H9 (cell line): ENCODE data around the gene GATD1. TPM values are rescaled to one million over a fixed set of nuclear protein-coding genes. Genes with fewer than 3 reads are reported as not detected.

Experiments used
- DNase-seq: peaks from one replicate; pipeline ENCODE4 v3.0.0-alpha.2; 2017
- H2AFZ ChIP-seq: one replicate; pipeline ENCODE4 v1.6.1; 2013; ENCODE audit warnings: mild to moderate bottlenecking, low read length, control low read depth, moderate library complexity
- H2AK5ac ChIP-seq: 2 replicates; pipeline ENCODE4 v1.6.1; 2013; ENCODE audit warnings: low read length, control low read depth, mixed read lengths; ENCODE audit not compliant: insufficient read length
- H2BK120ac ChIP-seq: one replicate; pipeline ENCODE4 v1.6.1; 2013; ENCODE audit warnings: low read depth, mild to moderate bottlenecking, low read length, control low read depth, inconsistent platforms; ENCODE audit not compliant: poor library complexity, severe bottlenecking
- H2BK12ac ChIP-seq: 2 replicates; pipeline ENCODE4 v1.6.1; 2013; ENCODE audit warnings: low read length, control low read depth, mixed read lengths, low read depth; ENCODE audit not compliant: insufficient read length
- H2BK15ac ChIP-seq: 2 replicates; pipeline ENCODE4 v1.6.1; 2013; ENCODE audit warnings: low read depth, low read length, control low read depth
- H2BK20ac ChIP-seq: one replicate; pipeline ENCODE4 v1.6.1; 2013; ENCODE audit warnings: low read depth, mild to moderate bottlenecking, low read length, control low read depth, inconsistent platforms; ENCODE audit not compliant: poor library complexity, severe bottlenecking
- H2BK5ac ChIP-seq: 2 replicates; pipeline ENCODE4 v1.6.1; 2013; ENCODE audit warnings: low read length, control low read depth, mixed read lengths; ENCODE audit not compliant: insufficient read length
- H3K14ac ChIP-seq: 2 replicates; pipeline ENCODE4 v1.6.1; 2013; ENCODE audit warnings: low read length, control low read depth; ENCODE audit not compliant: insufficient read depth
- H3K18ac ChIP-seq: 2 replicates; pipeline ENCODE4 v1.6.1; 2013; ENCODE audit warnings: low read depth, mild to moderate bottlenecking, mixed read lengths, low read length, control low read depth; ENCODE audit not compliant: insufficient read length
- H3K23ac ChIP-seq: 2 replicates; pipeline ENCODE4 v1.6.1; 2013; ENCODE audit warnings: low read length, control low read depth, mixed read lengths, low read depth; ENCODE audit not compliant: insufficient read length
- H3K23me2 ChIP-seq: 2 replicates; pipeline ENCODE4 v1.6.1; 2013; ENCODE audit warnings: low read depth, mild to moderate bottlenecking, mixed read lengths, low read length, control low read depth; ENCODE audit not compliant: insufficient read length, poor library complexity, severe bottlenecking
- H3K27ac ChIP-seq: 2 replicates; pipeline ENCODE4 v1.5.1; 2013; ENCODE audit warnings: low read length, control low read depth, mixed read lengths, low read depth; ENCODE audit not compliant: insufficient read length
- H3K27me3 ChIP-seq: 2 replicates; pipeline ENCODE4 v1.6.1; 2013; ENCODE audit warnings: low read length, control low read depth, inconsistent platforms; ENCODE audit not compliant: insufficient read depth
- H3K4ac ChIP-seq: 2 replicates; pipeline ENCODE4 v1.6.1; 2013; ENCODE audit warnings: low read depth, mild to moderate bottlenecking, control low read depth, inconsistent platforms, low read length, moderate library complexity
- H3K4me1 ChIP-seq: 2 replicates; pipeline ENCODE4 v1.6.1; 2013; ENCODE audit warnings: low read length, control low read depth, inconsistent platforms; ENCODE audit not compliant: insufficient read depth
- H3K4me2 ChIP-seq: 2 replicates; pipeline ENCODE4 v1.6.1; 2013; ENCODE audit warnings: low read length, control low read depth, mixed read lengths; ENCODE audit not compliant: insufficient read length, insufficient read depth
- H3K56ac ChIP-seq: 2 replicates; pipeline ENCODE4 v1.6.1; 2013; ENCODE audit warnings: low read depth, mild to moderate bottlenecking, mixed read lengths, low read length, control low read depth; ENCODE audit not compliant: insufficient read length
- H3K79me1 ChIP-seq: 2 replicates; pipeline ENCODE4 v1.6.1; 2013; ENCODE audit warnings: low read depth, mild to moderate bottlenecking, moderate library complexity, low read length, control low read depth, inconsistent platforms; ENCODE audit not compliant: insufficient read depth, poor library complexity, severe bottlenecking
- H3K79me2 ChIP-seq: 2 replicates; pipeline ENCODE4 v1.6.1; 2013; ENCODE audit warnings: low read length, control low read depth, inconsistent platforms; ENCODE audit not compliant: insufficient read depth
- H3K9ac ChIP-seq: 2 replicates; pipeline ENCODE4 v1.6.1; 2013; ENCODE audit warnings: low read length, control low read depth, mixed read lengths; ENCODE audit not compliant: insufficient read length; ENCODE audit errors: extremely low read depth
- H3K9me3 ChIP-seq: one replicate; pipeline ENCODE4 v1.6.1; 2013; ENCODE audit warnings: low read depth, low read length, inconsistent platforms; ENCODE audit not compliant: control insufficient read depth
- H3T11ph ChIP-seq: one replicate; pipeline ENCODE4 v1.6.1; 2013; ENCODE audit warnings: mild to moderate bottlenecking, low read length, control low read depth, inconsistent platforms
- H4K20me1 ChIP-seq: one replicate; pipeline ENCODE4 v1.6.1; 2013; ENCODE audit not compliant: control insufficient read depth, insufficient read length, insufficient read depth
- H4K5ac ChIP-seq: 2 replicates; pipeline ENCODE4 v1.6.1; 2013; ENCODE audit warnings: low read depth, mild to moderate bottlenecking, mixed read lengths, low read length, control low read depth; ENCODE audit not compliant: insufficient read length
- H4K8ac ChIP-seq: replicated peaks from 2 replicates; pipeline ENCODE4 v1.6.1; 2013; ENCODE audit warnings: low read length, control low read depth, mixed read lengths, low read depth; ENCODE audit not compliant: insufficient read length
- H4K91ac ChIP-seq: 2 replicates; pipeline ENCODE4 v1.6.1; 2013; ENCODE audit warnings: low read depth, mild to moderate bottlenecking, moderate library complexity, mixed read lengths, low read length, control low read depth; ENCODE audit not compliant: insufficient read length
- H3K27ac Mint-ChIP-seq, 3 experiments: 2 replicates in 2 of 3; 3 replicates in 1 of 3; pipeline ENCODE4 v1.8.0; 2020 to 2021; ENCODE audit warnings: mixed read lengths in 3 of 3, mild to moderate bottlenecking in 1 of 3, moderate library complexity in 1 of 3
- H3K27me3 Mint-ChIP-seq: 2 replicates; pipeline ENCODE4 v1.8.0; 2021; ENCODE audit warnings: low read depth, mild to moderate bottlenecking, moderate library complexity, mixed read lengths
- H3K36me3 Mint-ChIP-seq, 3 experiments: 2 replicates in 2 of 3; 3 replicates in 1 of 3; pipeline ENCODE4 v1.8.0; 2020 to 2021; ENCODE audit warnings: low read depth in 3 of 3, mixed read lengths in 3 of 3; ENCODE audit not compliant: insufficient read depth in 1 of 3
- H3K4me1 Mint-ChIP-seq, 2 experiments: 2 replicates each; pipeline ENCODE4 v1.8.0; 2020; ENCODE audit warnings: mixed read lengths in 2 of 2
- H3K4me3 Mint-ChIP-seq, 2 experiments: 2 replicates in 1 of 2; 3 replicates in 1 of 2; pipeline ENCODE4 v1.8.0; 2020 to 2021; ENCODE audit warnings: mild to moderate bottlenecking in 2 of 2, mixed read lengths in 2 of 2, moderate library complexity in 1 of 2
- H3K9me3 Mint-ChIP-seq, 2 experiments: 2 replicates in 1 of 2; 3 replicates in 1 of 2; pipeline ENCODE4 v1.8.0; 2020; ENCODE audit warnings: mild to moderate bottlenecking in 2 of 2, mixed read lengths in 2 of 2, moderate library complexity in 1 of 2
- CTCF ChIP-seq: fragments of 200-600 bp; sonication (generic); conservative IDR thresholded peaks from 3 replicates; pipeline ENCODE4 v1.8.0; 2021; ENCODE audit warnings: antibody characterized with exemption, mild to moderate bottlenecking
- WGBS: extraction: QIAGEN DNeasy Blood & Tissue Kit; methylation state at CpG from one replicate; pipeline ENCODE4 v1.1.7; 2013; ENCODE audit warnings: missing lambda C conversion rate, low lambda C conversion rate, mixed read lengths; ENCODE audit not compliant: insufficient read length; ENCODE audit errors: extremely low coverage; 5-methylcytosine and 5-hydroxymethylcytosine counted together
- total RNA-seq: library from RNA; stranded (reverse); gene quantifications from 2 replicates; pipeline ENCODE4 v1.2.1, GENCODE V29; 2021

The GATD1 gene
- total RNA-seq, 1 experiment from 2014 or later, result 60.0 TPM

- Histone ChIP-seq H3K4me1 (peaks cover 2% of the 10 kb centered on the region; the same call in 1 of the 2 replicates), H4K20me1 (no peaks in the 10 kb centered on the region), H3K9me3 (no peaks in the 10 kb centered on the region), H3K4me2 (no peak overlapping the region), H3K27me3 (no peaks in the 10 kb centered on the region), H3K56ac (no peak overlapping the region), H3K27ac (no peak overlapping the region), H3K23me2 (peaks cover 4% of the 10 kb centered on the region), H2AFZ (no peak overlapping the region), H2BK12ac (no peak overlapping the region), H3K4ac (no peak overlapping the region), H3K79me1 (no peaks in the 10 kb centered on the region), H3K14ac (no peak overlapping the region; the same call in 1 of the 2 replicates), H2AK5ac (no peak overlapping the region), H3K79me2 (no peaks in the 10 kb centered on the region), H3K18ac (no peak overlapping the region), H3T11ph (no peak overlapping the region), H2BK120ac (no peak overlapping the region), H4K5ac (no peak overlapping the region), H2BK15ac (no peak overlapping the region), H3K23ac (no peak overlapping the region), H2BK20ac (no peak overlapping the region), H3K9ac (no peak overlapping the region), H2BK5ac (no peak overlapping the region), H4K91ac (no peak overlapping the region), H4K8ac (no peak overlapping the region)
- no peak overlapping the region for H3K27ac Mint-ChIP-seq
- no peaks in the 10 kb centered on the region for H3K9me3 Mint-ChIP-seq
- DNase-seq, result no peak
- no peak for TF ChIP-seq CTCF
- H3K4me3 Mint-ChIP-seq, result no peak overlapping the region; a peak in 1 of 5 replicates
- WGBS, result no CpG with 5 or more reads among the region's 24 CpGs
- peaks cover 18 to 40% of the 10 kb centered on the region in 2 experiments for H3K4me1 Mint-ChIP-seq
- peaks cover 3 to 13% (median 4%) of the 10 kb centered on the region in 3 experiments; a peak in 5 of 7 replicates for H3K36me3 Mint-ChIP-seq
- peaks cover 10% of the 10 kb centered on the region for H3K27me3 Mint-ChIP-seq
Measured at GRCh38 chr11:787084-787675, 9.9 kb upstream of the GATD1 start.
